Fibroblast of villous mesenchyme (primary cell): ENCODE measurements around the gene DDI2. TPM values are rescaled to one million over a fixed set of nuclear protein-coding genes. Genes with fewer than 3 reads are reported as not detected.

Source experiments
- DNase-seq: peaks from one replicate; pipeline ENCODE4 v3.0.0-alpha.2; 2010; ENCODE audit warnings: low read depth
- H3K4me3 ChIP-seq: 2 replicates; pipeline ENCODE4 v1.5.1; 2011; ENCODE audit warnings: low read depth, mild to moderate bottlenecking, low read length
- total RNA-seq: library from RNA; depleted of rRNA; stranded (reverse); fragments of >200 nt; gene quantifications from 2 replicates; pipeline ENCODE4 v1.2.3, GENCODE V29; 2012
- TF ChIP-seq, protein P1 (sequence below): IDR thresholded peaks from 2 replicates; pipeline ENCODE4 v1.5.1; 2012; ENCODE audit warnings: low read depth, mild to moderate bottlenecking, low read length; ENCODE audit not compliant: insufficient read depth

The DDI2 gene
- total RNA-seq, 1 donor: 15.5 TPM

DNA sequence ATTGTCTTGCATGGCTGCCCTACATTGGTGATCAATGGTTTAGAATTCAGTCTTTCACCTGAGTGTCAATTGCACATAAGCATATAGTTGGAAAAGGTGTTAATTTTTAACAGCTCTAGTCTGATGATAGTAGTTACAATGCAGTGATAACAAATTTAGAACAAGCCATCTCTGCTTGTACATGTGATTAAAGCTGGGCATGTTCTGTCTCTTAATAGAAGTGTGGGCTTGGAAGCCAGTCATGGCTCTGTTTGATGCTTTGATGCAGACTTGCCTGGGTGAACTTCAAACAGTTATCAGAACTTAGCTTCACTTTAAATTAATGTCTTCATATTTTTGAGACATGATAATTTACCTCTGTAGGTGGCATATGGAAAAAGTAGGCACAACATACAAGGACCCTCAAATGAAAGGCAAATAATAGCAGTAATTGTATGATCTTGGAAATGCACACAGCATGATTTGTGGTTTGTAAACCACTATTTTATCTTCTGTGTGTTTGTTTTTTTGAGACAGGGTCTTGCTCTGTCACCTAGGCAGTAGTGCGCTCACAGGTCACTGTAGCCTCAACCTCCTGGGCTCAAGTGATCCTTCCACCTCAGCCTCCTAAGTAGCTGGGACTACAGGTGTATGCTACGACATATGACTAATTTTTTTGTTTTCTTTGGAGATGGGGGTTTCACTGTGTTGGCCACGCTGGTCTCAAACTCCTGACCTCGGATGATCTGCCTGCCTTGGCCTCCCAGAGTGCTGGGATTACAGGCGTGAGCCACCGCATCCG is 3.8 kb downstream of the DDI2 start:
- no peak overlapping the region for H3K4me3 ChIP-seq
- TF ChIP-seq, protein P1, sequence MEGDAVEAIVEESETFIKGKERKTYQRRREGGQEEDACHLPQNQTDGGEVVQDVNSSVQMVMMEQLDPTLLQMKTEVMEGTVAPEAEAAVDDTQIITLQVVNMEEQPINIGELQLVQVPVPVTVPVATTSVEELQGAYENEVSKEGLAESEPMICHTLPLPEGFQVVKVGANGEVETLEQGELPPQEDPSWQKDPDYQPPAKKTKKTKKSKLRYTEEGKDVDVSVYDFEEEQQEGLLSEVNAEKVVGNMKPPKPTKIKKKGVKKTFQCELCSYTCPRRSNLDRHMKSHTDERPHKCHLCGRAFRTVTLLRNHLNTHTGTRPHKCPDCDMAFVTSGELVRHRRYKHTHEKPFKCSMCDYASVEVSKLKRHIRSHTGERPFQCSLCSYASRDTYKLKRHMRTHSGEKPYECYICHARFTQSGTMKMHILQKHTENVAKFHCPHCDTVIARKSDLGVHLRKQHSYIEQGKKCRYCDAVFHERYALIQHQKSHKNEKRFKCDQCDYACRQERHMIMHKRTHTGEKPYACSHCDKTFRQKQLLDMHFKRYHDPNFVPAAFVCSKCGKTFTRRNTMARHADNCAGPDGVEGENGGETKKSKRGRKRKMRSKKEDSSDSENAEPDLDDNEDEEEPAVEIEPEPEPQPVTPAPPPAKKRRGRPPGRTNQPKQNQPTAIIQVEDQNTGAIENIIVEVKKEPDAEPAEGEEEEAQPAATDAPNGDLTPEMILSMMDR: no peak
- no peak for DNase-seq

DNA sequence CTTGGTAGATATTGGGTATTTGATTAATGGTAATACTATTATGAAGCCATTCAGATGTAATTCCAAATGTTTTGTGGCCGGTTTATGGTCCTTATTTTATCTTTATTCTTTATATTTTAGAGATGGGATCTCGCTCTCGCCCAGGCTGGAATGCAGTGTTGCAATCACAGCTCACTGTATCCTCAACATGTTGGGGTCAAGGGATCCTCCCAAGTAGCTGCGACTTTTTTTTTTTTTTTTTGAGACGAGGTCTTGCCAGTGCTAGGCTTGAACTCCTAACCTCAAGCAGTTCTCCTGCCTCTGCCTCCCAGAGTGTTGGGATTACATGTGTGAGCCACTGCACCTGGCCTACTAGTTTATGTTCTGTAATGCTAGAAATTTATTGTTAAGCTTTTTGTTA is 4.7 kb downstream of the DDI2 start:
- peak; percentile 85 for DNase-seq
- TF ChIP-seq, protein P1: no peak
- no peak overlapping the region for H3K4me3 ChIP-seq

GRCh38 chr1:15622712-15623373 is 5.6 kb downstream of the DDI2 start:
- DNase-seq: no peak
- TF ChIP-seq, protein P1: no peak
- no peak overlapping the region for H3K4me3 ChIP-seq

DNA sequence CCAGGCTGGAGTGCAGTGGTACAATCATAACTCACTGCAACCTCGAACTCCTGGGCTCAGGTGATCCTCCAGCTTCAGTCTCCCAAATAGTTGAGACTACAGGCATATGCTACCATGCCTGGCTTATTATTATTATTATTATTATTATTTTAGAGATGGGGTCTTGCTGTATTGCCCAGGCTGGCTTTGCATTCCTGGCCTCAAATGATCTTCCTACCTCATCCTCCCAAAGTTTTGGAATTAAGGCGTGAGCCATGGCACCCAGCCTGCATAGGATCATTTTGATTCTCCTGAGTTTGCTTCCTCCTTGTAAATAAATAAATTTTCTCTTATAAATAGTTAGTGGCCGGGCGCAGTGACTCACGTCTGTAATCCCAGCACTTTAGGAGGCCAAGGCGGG is 6.2 kb downstream of the DDI2 start:
- H3K4me3 ChIP-seq: no peak overlapping the region
- DNase-seq: no peak
- TF ChIP-seq, protein P1: no peak

GRCh38 chr1:15624133-15624714 is 7.0 kb downstream of the DDI2 start:
- H3K4me3 ChIP-seq: no peak overlapping the region
- DNase-seq: no peak
- TF ChIP-seq, protein P1: no peak

DNA sequence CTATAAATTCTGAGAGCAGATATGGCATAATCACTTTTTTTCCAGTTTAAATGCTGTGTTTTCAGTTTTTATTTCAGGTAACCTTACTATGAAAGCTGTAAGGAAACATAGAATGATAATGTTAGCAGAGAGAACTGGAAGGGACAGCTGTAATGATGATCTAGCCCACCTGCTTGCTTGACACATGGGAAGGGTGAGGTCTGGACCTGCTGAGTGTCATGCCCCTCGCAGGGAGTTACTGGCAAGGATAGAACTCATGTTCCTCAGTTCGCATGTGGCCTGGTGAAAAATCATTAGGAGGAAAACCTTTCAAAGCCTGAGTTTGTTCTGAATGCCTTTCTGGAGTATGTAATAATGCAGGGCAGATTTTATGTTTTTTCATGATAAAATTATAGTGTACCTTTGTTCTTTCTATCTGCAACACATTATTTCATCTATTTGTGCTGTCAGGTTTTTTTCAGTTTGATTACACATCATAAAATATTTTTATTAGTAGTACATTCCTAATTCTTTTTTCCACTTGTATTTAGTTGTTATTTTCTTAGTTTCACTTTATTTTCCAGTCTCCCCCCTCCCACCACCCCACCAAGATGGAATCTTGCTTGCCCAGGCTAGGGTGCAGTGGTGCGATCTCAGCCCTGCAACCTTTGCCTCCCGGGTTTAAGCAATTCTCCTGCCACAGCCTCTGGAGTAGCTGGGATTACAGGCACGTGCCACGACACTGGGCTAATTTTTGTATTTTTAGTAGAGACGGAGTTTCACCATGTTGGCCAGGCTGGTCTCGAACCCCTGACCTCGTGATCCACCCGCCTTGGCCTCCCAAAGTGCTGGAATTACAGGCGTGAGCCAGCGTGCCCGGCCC is 8.0 kb downstream of the DDI2 start:
- TF ChIP-seq, protein P1: no peak
- no peak overlapping the region for H3K4me3 ChIP-seq
- no peak for DNase-seq
